ENCODE measurements around the gene TECPR1.

TECPR1 gene

GRCh38 chr7:98248156-98248555, 3.9 kb downstream of the TECPR1 start:
- DNase-seq, result no peak

DNA sequence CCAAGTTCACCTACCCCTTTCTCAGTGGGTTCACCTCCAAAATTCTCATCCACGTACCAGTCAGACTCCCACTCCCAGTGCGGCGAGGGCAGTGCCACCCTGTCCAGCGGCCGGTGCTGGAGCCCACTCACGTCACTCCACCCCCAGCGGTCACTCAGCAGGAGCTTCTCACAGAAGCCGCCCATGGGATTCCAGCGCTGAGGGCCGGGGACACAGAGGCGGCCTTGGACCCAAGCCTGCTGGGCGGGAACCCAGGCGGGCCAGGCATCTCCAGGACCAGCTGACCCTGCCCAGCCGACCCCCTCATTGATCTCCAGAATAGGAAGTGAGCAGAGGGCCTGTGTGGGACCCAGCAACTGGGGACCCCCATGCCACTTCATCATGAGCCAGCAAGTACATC, 7.2 kb downstream of the TECPR1 start:
- DNase-seq, result no peak

DNA sequence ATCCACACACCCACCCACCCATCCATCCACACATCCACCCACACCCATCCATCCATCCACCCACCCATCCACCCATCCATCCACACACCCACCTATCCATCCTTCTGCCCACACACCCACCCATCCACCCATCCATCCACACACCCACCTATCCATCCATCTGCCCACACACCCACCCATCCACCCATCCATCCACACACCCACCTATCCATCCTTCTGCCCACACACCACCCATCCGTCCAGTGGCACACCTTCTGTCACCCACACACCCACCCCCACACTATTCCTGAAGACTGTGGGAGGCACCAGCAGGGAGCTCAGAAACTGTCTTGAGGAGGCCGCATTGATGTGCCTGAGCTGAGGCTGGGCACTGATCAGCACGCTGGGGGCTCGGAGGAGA, 9.1 kb downstream of the TECPR1 start:
- DNase-seq, result no peak

DNA sequence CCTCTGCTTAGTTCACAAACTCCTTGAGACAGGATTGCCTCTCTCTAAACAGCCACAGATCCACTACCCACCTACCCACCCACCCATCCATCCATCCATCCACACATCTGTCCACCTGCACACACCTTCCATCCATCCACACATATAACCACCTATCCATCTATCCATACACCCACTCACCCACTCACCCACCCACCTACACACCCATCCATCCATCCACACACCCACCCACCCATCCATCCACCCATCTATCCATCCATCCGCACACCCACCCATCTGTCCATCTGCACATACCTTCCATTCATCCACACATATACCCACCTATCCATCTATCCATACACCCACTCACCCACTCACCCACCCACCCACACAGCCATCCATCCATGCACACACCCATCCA, 9.7 kb downstream of the TECPR1 start:
- no peak for DNase-seq

DNA sequence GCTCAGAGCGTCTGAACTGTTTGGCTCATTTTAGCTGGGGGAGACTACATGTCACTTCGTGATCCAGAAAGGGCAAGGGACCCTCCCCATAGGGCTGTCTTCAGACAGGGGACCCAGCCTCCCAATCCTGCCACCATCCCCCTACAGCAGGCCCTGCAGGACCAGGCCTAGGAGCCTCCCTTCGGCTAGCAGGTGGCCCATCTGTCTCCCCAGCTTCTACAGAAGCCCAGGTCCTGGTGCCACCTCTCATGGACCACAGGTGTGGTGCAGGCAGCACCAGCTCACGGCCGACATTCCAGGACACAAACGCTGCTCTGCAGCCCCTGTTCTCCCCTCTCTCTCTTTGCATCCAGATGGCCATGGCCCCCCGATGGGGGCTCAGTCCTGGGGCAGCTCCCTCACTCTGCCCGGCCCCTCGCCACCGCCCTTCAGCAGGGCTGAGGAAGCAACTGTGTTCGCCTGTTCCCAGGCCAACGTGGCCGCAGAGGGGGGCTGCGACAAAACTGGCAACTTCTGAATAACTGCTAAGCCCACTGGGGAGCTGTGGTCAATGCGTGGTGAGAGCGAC, 10.3 kb downstream of the TECPR1 start:
- no peak for DNase-seq

DNA sequence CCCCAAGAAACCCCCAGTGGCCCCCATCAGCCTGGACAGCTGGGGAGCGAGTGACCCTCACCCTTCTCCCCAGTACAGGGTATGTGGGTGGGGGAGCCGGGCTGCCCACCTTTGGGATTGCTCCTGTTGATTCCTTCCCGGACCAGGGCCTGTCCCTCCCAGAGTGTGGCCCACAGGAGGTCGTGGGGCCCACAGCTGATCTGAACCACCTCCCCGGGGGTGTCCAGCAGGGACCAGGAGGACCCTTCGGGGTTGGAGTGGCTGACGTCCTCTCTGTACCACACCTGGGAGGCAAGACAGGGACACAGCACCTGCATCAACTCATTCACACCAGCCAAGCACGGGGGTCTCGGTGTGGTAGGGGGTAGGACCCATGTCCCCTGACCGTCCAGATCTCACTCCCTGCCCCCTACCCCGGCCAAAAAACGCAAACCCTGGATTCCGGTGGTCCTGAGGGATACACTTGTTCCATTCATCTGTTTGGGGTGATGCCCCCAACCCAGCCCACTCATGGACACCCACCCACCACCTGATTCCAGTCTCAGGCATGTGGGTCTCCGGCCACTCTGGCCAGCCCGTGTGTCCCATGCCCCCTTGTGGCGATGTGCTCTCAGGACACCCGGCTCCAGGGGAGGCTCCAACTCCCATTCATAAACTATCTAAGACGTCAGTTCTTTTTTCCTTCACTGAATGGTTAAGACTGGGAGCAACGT, 10.9 kb downstream of the TECPR1 start:
- DNase-seq, result no peak

GRCh38 chr7:98238976-98239375, 13.1 kb downstream of the TECPR1 start:
- DNase-seq, result no peak

DNA sequence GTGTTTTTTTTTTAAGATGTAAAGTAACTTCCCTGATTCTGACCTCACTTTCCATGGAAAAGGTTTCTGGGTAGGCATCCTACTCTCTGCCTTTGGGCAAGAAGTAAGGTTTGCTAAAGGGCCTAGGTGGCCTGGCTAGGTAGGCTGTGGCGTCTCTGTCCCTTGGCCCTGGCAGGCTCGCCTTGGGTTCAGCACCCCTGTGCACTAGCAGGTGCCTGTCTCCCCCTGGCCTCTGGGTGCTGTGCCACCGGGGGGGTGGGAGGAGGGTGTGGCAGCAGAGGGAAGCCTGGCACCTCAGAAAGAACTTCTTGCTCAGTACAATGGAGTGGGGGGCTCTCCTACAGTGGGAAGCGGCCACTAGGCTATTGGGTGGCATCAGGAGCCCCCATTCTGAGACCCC, 14.0 kb downstream of the TECPR1 start:
- no peak for DNase-seq

- DNase-seq, result no peak
Measured at GRCh38 chr7:98236355-98237185, 15.5 kb downstream of the TECPR1 start.

GRCh38 chr7:98235901-98236300, 16.1 kb downstream of the TECPR1 start:
- DNase-seq, result no peak

- DNase-seq, result no peak
Measured at GRCh38 chr7:98234429-98235147, 17.4 kb downstream of the TECPR1 start.

GRCh38 chr7:98233219-98234070, 18.6 kb downstream of the TECPR1 start:
- no peak for DNase-seq

DNA sequence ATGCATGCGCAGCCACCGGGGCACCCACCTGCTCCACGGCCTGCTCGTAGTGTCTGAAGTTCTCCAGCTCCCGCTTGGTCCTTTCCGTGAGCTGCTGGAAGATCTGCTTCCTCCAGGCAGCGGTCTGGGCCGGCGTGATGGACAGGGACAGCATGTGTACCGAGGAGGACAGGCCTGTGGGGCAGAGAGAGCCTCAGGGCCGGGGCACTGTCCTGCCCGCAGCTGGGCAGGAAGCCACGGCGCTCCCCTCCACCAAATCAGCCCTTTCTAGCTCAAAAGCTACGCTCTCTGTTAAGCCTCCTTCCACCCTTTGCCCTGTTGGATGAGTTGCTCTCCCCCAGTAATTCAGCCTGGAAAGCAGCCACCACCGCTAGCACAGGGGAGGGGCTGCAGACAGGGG, 19.2 kb downstream of the TECPR1 start:
- no peak for DNase-seq

DNA sequence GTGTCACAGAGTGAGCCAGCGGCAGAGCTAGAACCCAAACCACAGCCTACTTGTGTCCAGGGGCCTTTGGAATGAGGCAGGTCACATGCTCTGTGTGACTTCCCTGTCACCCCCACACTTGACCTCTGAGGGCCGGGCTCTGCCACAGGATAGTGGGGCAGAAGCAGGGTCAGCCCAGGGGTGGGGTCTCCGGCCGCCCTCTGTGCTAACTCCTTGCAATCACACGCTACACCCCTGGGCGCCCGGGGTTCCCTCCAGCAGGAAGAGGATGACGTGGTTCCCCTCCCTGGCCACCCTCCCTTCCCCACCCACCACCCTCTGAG, 19.8 kb downstream of the TECPR1 start:
- no peak for DNase-seq

GRCh38 chr7:98231493-98232262, 20.4 kb downstream of the TECPR1 start:
- DNase-seq, result no peak

DNA sequence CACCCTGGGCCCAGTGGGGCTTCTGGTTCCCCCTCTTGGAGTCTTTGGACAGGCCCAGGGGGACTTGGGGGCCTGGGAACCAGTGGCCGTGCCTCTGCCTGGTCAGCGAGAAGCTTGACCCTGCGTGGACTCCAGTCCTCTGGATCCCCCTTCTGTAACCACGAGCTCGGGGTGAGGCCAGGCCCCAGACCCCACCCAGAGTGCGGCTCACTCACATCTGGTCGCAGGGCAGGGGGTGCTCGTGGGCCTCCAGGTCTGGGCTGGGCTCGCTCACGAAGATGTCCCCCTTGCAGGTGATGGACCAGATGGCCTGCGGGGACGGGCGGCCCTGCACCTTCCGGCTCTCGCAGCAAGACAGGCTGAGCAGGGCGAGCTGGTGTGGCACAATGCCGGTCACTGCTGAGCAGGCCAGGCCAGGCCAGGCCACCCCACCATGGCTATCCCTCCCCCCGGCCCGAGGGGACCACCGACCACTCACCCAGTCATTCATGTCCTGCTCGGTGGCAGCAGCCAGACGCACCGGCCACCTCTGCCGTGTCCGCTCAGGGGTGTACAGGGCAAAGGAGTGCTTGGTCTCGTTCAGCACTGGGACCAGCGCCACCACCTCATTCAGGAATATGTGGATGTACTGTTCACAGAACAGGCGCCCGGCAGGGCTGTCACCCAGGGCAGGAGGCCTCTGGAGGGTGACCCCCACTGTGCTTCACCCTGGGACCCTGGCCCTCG, 21.1 kb downstream of the TECPR1 start:
- DNase-seq, result no peak

DNA sequence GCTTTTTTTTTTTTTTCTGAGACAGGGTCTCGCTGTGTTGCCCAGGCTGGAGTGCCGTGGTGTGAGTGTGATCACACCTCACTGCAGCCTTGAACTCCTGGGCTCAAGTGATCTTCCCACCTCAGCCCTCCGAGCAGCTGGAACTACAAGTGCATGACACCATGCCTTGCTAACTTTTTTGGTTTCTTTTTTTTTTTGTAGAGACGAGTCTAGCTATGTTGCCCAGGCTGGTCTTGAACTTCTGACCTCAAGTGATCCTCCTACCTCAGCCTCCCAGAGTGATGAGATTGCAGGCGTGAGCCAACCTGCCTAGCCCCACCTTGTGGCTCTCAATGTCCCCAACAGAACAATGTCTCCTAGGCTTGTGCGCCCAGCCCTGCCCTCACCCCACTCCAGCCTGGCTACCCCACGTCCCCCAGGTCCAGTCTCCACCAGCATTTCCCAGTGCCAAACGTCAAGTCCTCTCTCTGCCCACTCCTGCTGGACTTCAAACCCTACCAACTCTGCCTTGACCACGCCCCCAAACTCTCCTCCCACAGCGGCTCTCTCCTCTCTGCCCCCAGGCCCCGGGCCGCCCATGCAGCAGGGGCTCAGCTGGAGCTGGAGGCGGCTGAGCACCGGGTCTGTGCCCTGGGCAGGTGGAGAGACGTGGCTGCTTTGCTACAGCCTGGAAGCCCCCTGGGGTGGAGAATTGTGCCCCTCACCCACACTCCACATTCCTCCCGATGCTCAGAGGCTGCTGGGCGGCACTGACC, 21.9 kb downstream of the TECPR1 start:
- no peak for DNase-seq

DNA sequence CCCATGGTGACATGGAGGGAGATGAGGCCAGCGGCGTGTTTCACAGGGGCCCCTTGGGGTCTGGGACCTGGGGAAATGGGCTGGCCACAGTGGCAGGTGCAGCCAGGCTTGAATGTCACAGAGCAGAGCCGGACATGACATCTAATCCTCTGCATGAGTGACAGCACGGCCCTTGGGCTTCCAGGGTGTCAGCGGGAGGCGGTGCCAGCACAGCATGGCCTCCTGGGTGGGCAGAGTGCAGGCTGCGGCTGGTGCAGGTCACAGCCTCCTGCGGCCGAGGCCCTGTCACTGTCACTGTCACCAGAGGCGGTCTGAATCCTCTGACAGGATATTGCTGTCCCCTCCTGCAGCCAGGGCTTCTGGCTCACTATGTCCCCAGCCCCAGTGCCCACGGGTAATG, 22.6 kb downstream of the TECPR1 start:
- no peak for DNase-seq

DNA sequence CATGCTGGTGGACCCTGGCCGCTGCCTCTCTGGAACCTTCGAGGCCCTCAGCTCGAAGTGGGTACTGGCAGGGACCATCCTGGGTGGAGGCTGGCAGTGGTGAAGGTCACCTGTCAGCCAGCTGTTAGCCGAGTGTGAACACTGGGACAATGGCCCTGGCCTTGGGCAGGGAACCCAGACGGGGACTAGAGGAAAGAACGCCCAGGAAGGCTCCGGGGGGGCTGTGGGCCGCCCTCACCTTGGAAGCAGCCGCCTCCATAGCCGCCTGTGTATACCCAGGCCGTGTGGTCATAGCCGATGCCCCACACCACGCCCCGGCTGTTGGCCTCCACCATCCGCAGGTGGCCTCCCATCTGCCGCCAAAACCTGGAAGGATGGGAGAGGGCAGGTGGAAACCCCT, 23.2 kb downstream of the TECPR1 start:
- DNase-seq, result no peak

DNA sequence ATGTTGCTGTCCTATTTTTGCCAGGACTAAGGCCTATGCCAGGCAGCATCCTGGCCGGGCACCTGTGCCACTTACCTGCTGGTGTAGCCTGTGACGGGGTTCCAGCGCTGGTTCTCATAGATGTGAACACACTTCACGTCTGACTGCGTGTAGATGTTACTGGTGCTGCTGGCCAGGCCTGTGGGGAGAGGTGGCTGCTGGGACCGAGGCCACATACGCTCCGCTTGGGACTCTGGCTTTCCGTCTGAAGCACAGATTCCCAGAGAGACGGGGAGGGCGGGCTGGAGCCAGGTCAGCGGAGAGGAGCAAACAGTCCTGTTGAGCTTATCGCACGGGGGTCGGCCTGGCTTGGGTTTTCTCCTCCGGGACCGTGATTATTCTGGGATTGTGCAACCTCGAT, 24.1 kb downstream of the TECPR1 start:
- no peak for DNase-seq

Data from NCI-H2029 treated with DMSO at 0.1 percent for 48 hours (cell line).